Astrocyte of the spinal cord (primary cell): ENCODE measurements around the gene IRF1.

ENCODE experiments used
- DNase-seq: peaks from one replicate; pipeline ENCODE4 v3.0.0; 2011; ENCODE audit warnings: low read depth, low spot score
- H3K4me3 ChIP-seq: 2 replicates; pipeline ENCODE4 v1.5.1; 2011; ENCODE audit warnings: low read depth, mild to moderate bottlenecking, low read length, moderate library complexity
- CTCF ChIP-seq: IDR thresholded peaks from 2 replicates; pipeline ENCODE4 v1.5.1; 2012; ENCODE audit warnings: low read depth, mild to moderate bottlenecking, low read length, inconsistent platforms
- in situ Hi-C: cut with HindIII; loops from 2 replicates; pipeline ENCODE4 v1.10.0; 2017; ENCODE audit warnings: low sequenced_read_pairs

The IRF1 gene

GRCh38 chr5:132473019-132473531, 17.5 kb downstream of the IRF1 start:
- no peak overlapping the region for H3K4me3 ChIP-seq
- no peak for DNase-seq
- no peak for TF ChIP-seq CTCF
- in situ Hi-C loops: no loop called here

- DNase-seq: no peak
- no peak for TF ChIP-seq CTCF
- in situ Hi-C loops: no loop called here
- H3K4me3 ChIP-seq: no peak overlapping the region
Measured at GRCh38 chr5:132472431-132472830, 18.1 kb downstream of the IRF1 start.

- no peak overlapping the region for H3K4me3 ChIP-seq
- DNase-seq: no peak
- in situ Hi-C loops: no loop called here
- TF ChIP-seq CTCF: no peak
Measured at GRCh38 chr5:132471944-132472343, 18.6 kb downstream of the IRF1 start.

- in situ Hi-C loops: no loop called here
- H3K4me3 ChIP-seq: no peak overlapping the region
- no peak for DNase-seq
- no peak for TF ChIP-seq CTCF
Measured at GRCh38 chr5:132471151-132471907, 19.2 kb downstream of the IRF1 start.

GRCh38 chr5:132470596-132470995, 20.0 kb downstream of the IRF1 start:
- DNase-seq: no peak
- no peak for TF ChIP-seq CTCF
- in situ Hi-C loops: no loop called here
- no peak overlapping the region for H3K4me3 ChIP-seq

- TF ChIP-seq CTCF: no peak
- in situ Hi-C loops: no loop called here
- no peak for DNase-seq
- H3K4me3 ChIP-seq: no peak overlapping the region
Measured at GRCh38 chr5:132470010-132470392, 20.6 kb downstream of the IRF1 start.
